Activated naive CD8-positive, alpha-beta T cell (primary cell): ENCODE results near the gene MAP3K10.

Experiments used
- H3K27ac Mint-ChIP-seq: one replicate; pipeline ENCODE4 v1.8.0; 2021; ENCODE audit warnings: mixed read lengths
- H3K27me3 Mint-ChIP-seq: one replicate; pipeline ENCODE4 v1.8.0; 2021; ENCODE audit warnings: mixed read lengths
- H3K36me3 Mint-ChIP-seq: one replicate; pipeline ENCODE4 v1.8.0; 2021; ENCODE audit warnings: mixed read lengths
- H3K4me1 Mint-ChIP-seq: one replicate; pipeline ENCODE4 v1.8.0; 2021; ENCODE audit warnings: low read depth, mixed read lengths
- H3K4me3 Mint-ChIP-seq: one replicate; pipeline ENCODE4 v1.8.0; 2021; ENCODE audit warnings: mild to moderate bottlenecking, mixed read lengths
- H3K9me3 Mint-ChIP-seq: one replicate; pipeline ENCODE4 v1.8.0; 2021; ENCODE audit warnings: low read depth, mixed read lengths

The MAP3K10 gene

GRCh38 chr19:40242480-40242879 lies 51.3 kb downstream of the MAP3K10 start:
- Mint-ChIP-seq H3K27ac (no peak overlapping the region), H3K4me3 (no peak overlapping the region), H3K4me1 (peaks cover 2% of the 10 kb centered on the region), H3K36me3 (no peaks in the 10 kb centered on the region), H3K9me3 (no peaks in the 10 kb centered on the region), H3K27me3 (no peaks in the 10 kb centered on the region)

- H3K36me3 Mint-ChIP-seq, result no peaks in the 10 kb centered on the region
- no peak overlapping the region for H3K27ac Mint-ChIP-seq
- H3K4me1 Mint-ChIP-seq, result peaks cover 6% of the 10 kb centered on the region
- H3K4me3 Mint-ChIP-seq, result no peak overlapping the region
- H3K9me3 Mint-ChIP-seq, result no peaks in the 10 kb centered on the region
- no peaks in the 10 kb centered on the region for H3K27me3 Mint-ChIP-seq
These were observed 52.0 kb downstream of the MAP3K10 start for GRCh38 chr19:40243181-40243580.

GRCh38 chr19:40244579-40245317 lies 53.5 kb downstream of the MAP3K10 start:
- H3K27me3 Mint-ChIP-seq, result no peaks in the 10 kb centered on the region
- no peak overlapping the region for H3K27ac Mint-ChIP-seq
- H3K9me3 Mint-ChIP-seq, result no peaks in the 10 kb centered on the region
- H3K4me3 Mint-ChIP-seq, result no peak overlapping the region
- H3K4me1 Mint-ChIP-seq, result peaks cover 13% of the 10 kb centered on the region
- no peaks in the 10 kb centered on the region for H3K36me3 Mint-ChIP-seq

- Mint-ChIP-seq H3K4me1 (peaks cover 16% of the 10 kb centered on the region), H3K27me3 (no peaks in the 10 kb centered on the region), H3K9me3 (no peaks in the 10 kb centered on the region), H3K27ac (no peak overlapping the region), H3K4me3 (no peak overlapping the region), H3K36me3 (no peaks in the 10 kb centered on the region)
These were observed 54.4 kb downstream of the MAP3K10 start for GRCh38 chr19:40245506-40246128.

- no peaks in the 10 kb centered on the region for H3K27me3 Mint-ChIP-seq
- H3K36me3 Mint-ChIP-seq, result no peaks in the 10 kb centered on the region
- H3K4me3 Mint-ChIP-seq, result no peak overlapping the region
- H3K9me3 Mint-ChIP-seq, result no peaks in the 10 kb centered on the region
- peaks cover 17% of the 10 kb centered on the region for H3K4me1 Mint-ChIP-seq
- no peak overlapping the region for H3K27ac Mint-ChIP-seq
These were observed 55.3 kb downstream of the MAP3K10 start for GRCh38 chr19:40246292-40247073.

- H3K9me3 Mint-ChIP-seq, result no peaks in the 10 kb centered on the region
- peaks cover 3% of the 10 kb centered on the region for H3K36me3 Mint-ChIP-seq
- peaks cover 20% of the 10 kb centered on the region for H3K4me1 Mint-ChIP-seq
- H3K27me3 Mint-ChIP-seq, result no peaks in the 10 kb centered on the region
- H3K27ac Mint-ChIP-seq, result no peak overlapping the region
- no peak overlapping the region for H3K4me3 Mint-ChIP-seq
These were observed 56.0 kb downstream of the MAP3K10 start for GRCh38 chr19:40247178-40247577.

GRCh38 chr19:40247735-40248262 lies 56.6 kb downstream of the MAP3K10 start:
- peaks cover 25% of the 10 kb centered on the region for H3K4me1 Mint-ChIP-seq
- no peaks in the 10 kb centered on the region for H3K9me3 Mint-ChIP-seq
- no peaks in the 10 kb centered on the region for H3K27me3 Mint-ChIP-seq
- H3K36me3 Mint-ChIP-seq, result peaks cover 6% of the 10 kb centered on the region
- H3K4me3 Mint-ChIP-seq, result no peak overlapping the region
- H3K27ac Mint-ChIP-seq, result peak overlapping the region; percentile 16

- Mint-ChIP-seq H3K36me3 (peaks cover 8% of the 10 kb centered on the region), H3K4me1 (peaks cover 29% of the 10 kb centered on the region), H3K27ac (no peak overlapping the region), H3K9me3 (no peaks in the 10 kb centered on the region), H3K4me3 (no peak overlapping the region), H3K27me3 (no peaks in the 10 kb centered on the region)
These were observed 58.0 kb downstream of the MAP3K10 start for GRCh38 chr19:40249201-40249600.

GRCh38 chr19:40249781-40250180 lies 58.6 kb downstream of the MAP3K10 start:
- H3K36me3 Mint-ChIP-seq, result peaks cover 8% of the 10 kb centered on the region
- no peaks in the 10 kb centered on the region for H3K9me3 Mint-ChIP-seq
- H3K27ac Mint-ChIP-seq, result peak overlapping the region; percentile 38
- H3K27me3 Mint-ChIP-seq, result no peaks in the 10 kb centered on the region
- H3K4me3 Mint-ChIP-seq, result no peak overlapping the region
- peaks cover 29% of the 10 kb centered on the region for H3K4me1 Mint-ChIP-seq

GRCh38 chr19:40251244-40251643 lies 60.0 kb downstream of the MAP3K10 start:
- peaks cover 32% of the 10 kb centered on the region for H3K4me1 Mint-ChIP-seq
- H3K9me3 Mint-ChIP-seq, result no peaks in the 10 kb centered on the region
- no peaks in the 10 kb centered on the region for H3K27me3 Mint-ChIP-seq
- no peak overlapping the region for H3K27ac Mint-ChIP-seq
- no peak overlapping the region for H3K4me3 Mint-ChIP-seq
- H3K36me3 Mint-ChIP-seq, result peaks cover 11% of the 10 kb centered on the region

GRCh38 chr19:40251991-40252390 lies 60.8 kb downstream of the MAP3K10 start:
- no peaks in the 10 kb centered on the region for H3K9me3 Mint-ChIP-seq
- no peaks in the 10 kb centered on the region for H3K27me3 Mint-ChIP-seq
- no peak overlapping the region for H3K4me3 Mint-ChIP-seq
- no peak overlapping the region for H3K27ac Mint-ChIP-seq
- H3K4me1 Mint-ChIP-seq, result peaks cover 30% of the 10 kb centered on the region
- peaks cover 11% of the 10 kb centered on the region for H3K36me3 Mint-ChIP-seq

- Mint-ChIP-seq H3K9me3 (no peaks in the 10 kb centered on the region), H3K4me1 (peaks cover 30% of the 10 kb centered on the region), H3K4me3 (no peak overlapping the region), H3K27ac (no peak overlapping the region), H3K36me3 (peaks cover 11% of the 10 kb centered on the region), H3K27me3 (no peaks in the 10 kb centered on the region)
These were observed 61.2 kb downstream of the MAP3K10 start for GRCh38 chr19:40252395-40252794.

GRCh38 chr19:40253611-40254092 lies 62.4 kb downstream of the MAP3K10 start:
- no peaks in the 10 kb centered on the region for H3K27me3 Mint-ChIP-seq
- no peak overlapping the region for H3K27ac Mint-ChIP-seq
- peaks cover 11% of the 10 kb centered on the region for H3K36me3 Mint-ChIP-seq

GRCh38 chr19:40254714-40255418 lies 63.6 kb downstream of the MAP3K10 start:
- Mint-ChIP-seq H3K27ac (no peak overlapping the region), H3K36me3 (peaks cover 11% of the 10 kb centered on the region), H3K9me3 (no peaks in the 10 kb centered on the region), H3K4me1 (peaks cover 29% of the 10 kb centered on the region), H3K4me3 (no peak overlapping the region), H3K27me3 (no peaks in the 10 kb centered on the region)

More at GRCh38 chr19:40253611-40254092, 62.4 kb downstream of the MAP3K10 start:
- Mint-ChIP-seq H3K4me1 (peaks cover 26% of the 10 kb centered on the region), H3K4me3 (no peak overlapping the region), H3K9me3 (no peaks in the 10 kb centered on the region)
